Muscle of leg (tissue), 11 donors: ENCODE results near the gene IGF2. TPM values are rescaled to one million over a fixed set of nuclear protein-coding genes. Genes with fewer than 3 reads are reported as not detected.

Experiments used
- DNase-seq: peaks from one replicate; pipeline ENCODE4 v3.0.0; 2013
- H3K27ac ChIP-seq: one replicate; pipeline ENCODE4 v1.5.1; 2013; ENCODE audit warnings: mild to moderate bottlenecking, low read length, control low read depth
- H3K27me3 ChIP-seq: one replicate; pipeline ENCODE4 v1.6.1; 2013; ENCODE audit warnings: low read length; ENCODE audit not compliant: control insufficient read depth, insufficient read depth
- H3K36me3 ChIP-seq: one replicate; pipeline ENCODE4 v1.6.1; 2013; ENCODE audit warnings: low read length; ENCODE audit not compliant: control insufficient read depth, insufficient read depth
- H3K4me1 ChIP-seq: one replicate; pipeline ENCODE4 v1.6.1; 2013; ENCODE audit warnings: low read length; ENCODE audit not compliant: control insufficient read depth, insufficient read depth
- H3K4me3 ChIP-seq: one replicate; pipeline ENCODE4 v1.5.1; 2013; ENCODE audit warnings: low read length, control low read depth
- H3K9me3 ChIP-seq: replicated peaks from 2 replicates; pipeline ENCODE4 v1.6.1; 2013; ENCODE audit warnings: low read depth, low read length; ENCODE audit not compliant: control insufficient read depth
- WGBS: methylation state at CpG from one replicate; pipeline ENCODE4 v1.1.5; 2013; ENCODE audit warnings: missing lambda C conversion rate; ENCODE audit not compliant: insufficient coverage; 5-methylcytosine and 5-hydroxymethylcytosine counted together
- polyA plus RNA-seq, 8 donors: library from polyadenylated mRNA; unstranded; fragments of 120-200 nt; gene quantifications; one replicate each; pipeline versions ENCODE4 v1.2.1 to v1.2.3, GENCODE V29; 2013; ENCODE audit warnings: inconsistent platforms in 1 of 8, low replicate concordance in 1 of 8; ENCODE audit not compliant: insufficient read length in 8 of 8, insufficient read depth in 1 of 8
- total RNA-seq: library from RNA; stranded (reverse); fragments of 120-200 nt; gene quantifications from one replicate; pipeline ENCODE4 v1.2.4, GENCODE V29; 2013

IGF2 gene
- total and polyA plus RNA-seq, 9 donors: 1,262 to 5,136 (median 4,438) TPM

- H3K27me3 ChIP-seq: peaks cover 76% of the 10 kb centered on the region
- peak overlapping the region; percentile 60 for H3K4me3 ChIP-seq
- peaks cover 40% of the 10 kb centered on the region for H3K4me1 ChIP-seq
- WGBS: 0% methylated on average over 30 of the region's 50 CpGs
- peaks cover 49% of the 10 kb centered on the region for H3K36me3 ChIP-seq
- H3K9me3 ChIP-seq: no peaks in the 10 kb centered on the region
- H3K27ac ChIP-seq: peak overlapping the region; percentile 79
- peak; percentile 95 for DNase-seq
Measured at GRCh38 chr11:2137202-2138067, 1.8 kb downstream of the IGF2 start.

- Histone ChIP-seq H3K27me3 (peaks cover 70% of the 10 kb centered on the region), H3K4me3 (peak overlapping the region; percentile 60), H3K4me1 (peaks cover 43% of the 10 kb centered on the region), H3K9me3 (no peaks in the 10 kb centered on the region), H3K36me3 (peaks cover 54% of the 10 kb centered on the region), H3K27ac (peak overlapping the region; percentile 63)
- 0% methylated on average over 2 of the region's 8 CpGs for WGBS
- no peak for DNase-seq
Measured at GRCh38 chr11:2136952-2137201, 2.3 kb downstream of the IGF2 start.

- Histone ChIP-seq H3K4me3 (peak overlapping the region; percentile 60), H3K27ac (peak overlapping the region; percentile 63), H3K4me1 (peaks cover 43% of the 10 kb centered on the region)
Measured at GRCh38 chr11:2136209-2136951, 2.8 kb downstream of the IGF2 start.

GRCh38 chr11:2135648-2136201 is 3.5 kb downstream of the IGF2 start:
- peak; percentile 69 for DNase-seq
- WGBS: 38% methylated on average over 14 of the region's 14 CpGs
- H3K9me3 ChIP-seq: no peaks in the 10 kb centered on the region
- H3K27ac ChIP-seq: peak overlapping the region; percentile 63
- H3K4me3 ChIP-seq: peak overlapping the region; percentile 60
- H3K4me1 ChIP-seq: peaks cover 41% of the 10 kb centered on the region
- peaks cover 65% of the 10 kb centered on the region for H3K36me3 ChIP-seq
- peaks cover 59% of the 10 kb centered on the region for H3K27me3 ChIP-seq

More at GRCh38 chr11:2136209-2136951, 2.8 kb downstream of the IGF2 start:
- DNase-seq: no peak
- Histone ChIP-seq H3K36me3 (peaks cover 59% of the 10 kb centered on the region), H3K27me3 (peaks cover 66% of the 10 kb centered on the region), H3K9me3 (no peaks in the 10 kb centered on the region)
- WGBS: 24% methylated on average over 16 of the region's 24 CpGs

GRCh38 chr11:2135018-2135569 is 4.1 kb downstream of the IGF2 start:
- Histone ChIP-seq H3K36me3 (peaks cover 70% of the 10 kb centered on the region), H3K9me3 (no peaks in the 10 kb centered on the region), H3K27ac (peak overlapping the region; percentile 56), H3K4me1 (peaks cover 44% of the 10 kb centered on the region), H3K27me3 (peaks cover 54% of the 10 kb centered on the region), H3K4me3 (peak overlapping the region; percentile 60)
- WGBS: 58% methylated on average over 21 of the region's 26 CpGs
- peak; percentile 10 for DNase-seq

GRCh38 chr11:2134022-2135010 is 4.9 kb downstream of the IGF2 start:
- no peaks in the 10 kb centered on the region for H3K9me3 ChIP-seq
- peaks cover 48% of the 10 kb centered on the region for H3K27me3 ChIP-seq
- WGBS: 62% methylated on average over 4 of the region's 19 CpGs
- H3K4me1 ChIP-seq: peaks cover 42% of the 10 kb centered on the region
- H3K27ac ChIP-seq: peak overlapping the region; percentile 69
- DNase-seq: peak; percentile 23
- peak overlapping the region; percentile 60 for H3K4me3 ChIP-seq
- peaks cover 74% of the 10 kb centered on the region for H3K36me3 ChIP-seq

- peak overlapping the region; percentile 69 for H3K27ac ChIP-seq
- H3K36me3 ChIP-seq: peaks cover 74% of the 10 kb centered on the region
- 22% methylated on average over 30 of the region's 33 CpGs for WGBS
- no peaks in the 10 kb centered on the region for H3K9me3 ChIP-seq
- peak overlapping the region; percentile 60 for H3K4me3 ChIP-seq
- peak; percentile 19 for DNase-seq
- H3K4me1 ChIP-seq: peaks cover 42% of the 10 kb centered on the region
- H3K27me3 ChIP-seq: peaks cover 47% of the 10 kb centered on the region
Measured at GRCh38 chr11:2133241-2134021, 5.8 kb downstream of the IGF2 start.

- peak; percentile 29 for DNase-seq
- H3K27me3 ChIP-seq: peaks cover 43% of the 10 kb centered on the region
- peaks cover 74% of the 10 kb centered on the region for H3K36me3 ChIP-seq
- H3K4me3 ChIP-seq: peak overlapping the region; percentile 60
- H3K4me1 ChIP-seq: peaks cover 42% of the 10 kb centered on the region
- 25% methylated on average over 16 of the region's 24 CpGs for WGBS
- no peaks in the 10 kb centered on the region for H3K9me3 ChIP-seq
- peak overlapping the region; percentile 69 for H3K27ac ChIP-seq
Measured at GRCh38 chr11:2132874-2133240, 6.3 kb downstream of the IGF2 start.

- H3K27me3 ChIP-seq: peaks cover 37% of the 10 kb centered on the region
- 39% methylated on average over 5 of the region's 6 CpGs for WGBS
- H3K36me3 ChIP-seq: peaks cover 71% of the 10 kb centered on the region
- DNase-seq: peak; percentile 35
- no peak overlapping the region for H3K4me3 ChIP-seq
- peak overlapping the region; percentile 52 for H3K27ac ChIP-seq
- H3K9me3 ChIP-seq: no peaks in the 10 kb centered on the region
- peaks cover 37% of the 10 kb centered on the region for H3K4me1 ChIP-seq
Measured at GRCh38 chr11:2132246-2132645, 6.9 kb downstream of the IGF2 start.
